ENCODE measurements around the gene TMEM38B. TPM values are rescaled to one million over a fixed set of nuclear protein-coding genes. Genes with fewer than 3 reads are reported as not detected.

Gene TMEM38B
- total RNA-seq, 4 donors from 2014 or later = 5.6 to 11.3 (median 9.4) TPM

- H3K4me3 ChIP-seq (ENCODE audit: low read depth, poor library complexity, severe bottlenecking) = no peak overlapping the region
- WGBS, 2 donors = 78 to 80% methylated on average over 23 of the region's 23 CpGs
- TF ChIP-seq POLR2A (IDR thresholded peaks at IDR 0.05) (no peak), CTCF (IDR thresholded peaks at IDR 0.05) (no peak)
- no peak for DNase-seq (ENCODE audit: low spot score in 2 of 2)
- intact Hi-C loops (cut with DNase I; ENCODE audit: low total_unique reads) = no loop called here
Observed at GRCh38 chr9:105822814-105823213, 128.5 kb downstream of the TMEM38B start.

Other genes starting within 250 kb of the TMEM38B start
- 1 to 10 TPM in 2 of 4 donors, under 1 TPM in 2; 0.23 to 2.2 (median 1.1) TPM for gene FSD1L, start 246.5 kb upstream of the TMEM38B start, total RNA-seq
- 10 to 100 TPM in 1 of 4 donors, 1 to 10 TPM in 3; 3.6 to 10.9 (median 7.4) TPM for gene FKTN, start 136.4 kb upstream of the TMEM38B start, total RNA-seq
- not detected for gene TAL2, start 32.1 kb upstream of the TMEM38B start, total RNA-seq